HepG2 (cell line): ENCODE measurements around the gene TUT1. TPM values are rescaled to one million over a fixed set of nuclear protein-coding genes. Genes with fewer than 3 reads are reported as not detected.

Experiments used
- GTF3A ChIP-seq: sonication (generic); formaldehyde crosslinking; conservative IDR thresholded peaks from 2 replicates; pipeline ENCODE4 v1.4.0; 2020; ENCODE audit warnings: mild to moderate bottlenecking, missing genetic modification reagents
- SP5 ChIP-seq: IDR thresholded peaks from 2 replicates; pipeline ENCODE4 v1.6.1; 2016; ENCODE audit warnings: low read depth, borderline replicate concordance
- SUZ12 ChIP-seq: fragments of 150-350 bp; IDR thresholded peaks from 2 replicates; pipeline ENCODE4 v1.6.1; 2014; ENCODE audit warnings: low read depth, low read length
- TAF15 ChIP-seq: fragments of 200-400 bp; formaldehyde crosslinking; IDR thresholded peaks from one replicate; pipeline ENCODE4 v1.6.1; 2018; ENCODE audit warnings: mild to moderate bottlenecking, low read depth, low read length; ENCODE audit not compliant: poor library complexity, severe bottlenecking
- TMF1 ChIP-seq: sonication (generic); formaldehyde crosslinking; IDR thresholded peaks from 2 replicates; pipeline ENCODE4 v1.8.1; 2022; ENCODE audit warnings: low read depth, missing genetic modification reagents
- WIZ ChIP-seq: sonication (generic); formaldehyde crosslinking; IDR thresholded peaks from 2 replicates; pipeline ENCODE4 v1.5.1; 2020; ENCODE audit warnings: mild to moderate bottlenecking, missing genetic modification reagents
- ZFX ChIP-seq: sonication (generic); formaldehyde crosslinking; IDR thresholded peaks from 2 replicates; pipeline ENCODE4 v1.4.0; 2020; ENCODE audit warnings: mild to moderate bottlenecking, low read depth, missing genetic modification reagents, moderate library complexity
- ZNF382 ChIP-seq: sonication (generic); formaldehyde crosslinking; IDR thresholded peaks from 2 replicates; pipeline ENCODE4 v1.5.0; 2020; ENCODE audit warnings: missing genetic modification reagents, mild to moderate bottlenecking, borderline replicate concordance
- ZSCAN21 ChIP-seq: sonication (generic); formaldehyde crosslinking; IDR thresholded peaks from 2 replicates; pipeline ENCODE4 v1.8.0; 2022; ENCODE audit warnings: mild to moderate bottlenecking, missing genetic modification reagents, moderate library complexity, borderline replicate concordance
- ZSCAN30 ChIP-seq: sonication (generic); formaldehyde crosslinking; IDR thresholded peaks from 2 replicates; pipeline ENCODE4 v1.5.0; 2020; ENCODE audit warnings: mild to moderate bottlenecking, missing genetic modification reagents
- polyA plus RNA-seq, 8 experiments: library from polyadenylated mRNA; depleted of rRNA in 3 of 8; stranded (reverse) in 7 of 8; unstranded in 1 of 8; fragments of >200 nt; fragmentation: Illumina TruSeq in 4 of 8; extraction: Trizol in 4 of 8; gene quantifications; 2 replicates each; pipeline versions ENCODE4 v1.2.1 to v1.2.3, GENCODE V29; 2011 to 2016; ENCODE audit warnings: low read depth in 4 of 8, missing spikeins in 1 of 8, mixed read lengths in 1 of 8; ENCODE audit not compliant: insufficient read depth in 1 of 8
- total RNA-seq, 5 experiments: library from RNA; depleted of rRNA; stranded (reverse); fragments of >200 nt; fragmentation: Illumina TruSeq; extraction: Trizol; gene quantifications; 2 replicates each; pipeline ENCODE4 v1.2.3, GENCODE V29; 2016; ENCODE audit warnings: low read depth in 1 of 5
- TF ChIP-seq, protein P1 (sequence below): sonication (generic); formaldehyde crosslinking; IDR thresholded peaks from 2 replicates; pipeline ENCODE4 v1.8.0; 2022; ENCODE audit warnings: mild to moderate bottlenecking, missing genetic modification reagents, borderline replicate concordance
- TF ChIP-seq, protein P2 (sequence below): sonication (generic); formaldehyde crosslinking; IDR thresholded peaks from 2 replicates; pipeline ENCODE4 v1.5.0; 2020; ENCODE audit warnings: missing genetic modification reagents
- TF ChIP-seq, protein P3 (sequence below): sonication (generic); formaldehyde crosslinking; IDR thresholded peaks from 2 replicates; pipeline ENCODE4 v1.5.0; 2020; ENCODE audit warnings: missing genetic modification reagents
- TF ChIP-seq, protein P4 (sequence below): sonication (generic); formaldehyde crosslinking; IDR thresholded peaks from 2 replicates; pipeline ENCODE4 v1.4.0; 2020; ENCODE audit warnings: mild to moderate bottlenecking, missing genetic modification reagents, borderline replicate concordance
- TF ChIP-seq, protein P5 (sequence below): sonication (generic); formaldehyde crosslinking; IDR thresholded peaks from 2 replicates; pipeline ENCODE4 v1.5.1; 2020; ENCODE audit warnings: mild to moderate bottlenecking, missing genetic modification reagents, borderline replicate concordance

TUT1 gene
- total and polyA plus RNA-seq, 2 of the 13 experiments (the other 11 are each of a cell fraction or from before 2014, with no cell fraction given): 9.7 to 14.3 TPM

DNA sequence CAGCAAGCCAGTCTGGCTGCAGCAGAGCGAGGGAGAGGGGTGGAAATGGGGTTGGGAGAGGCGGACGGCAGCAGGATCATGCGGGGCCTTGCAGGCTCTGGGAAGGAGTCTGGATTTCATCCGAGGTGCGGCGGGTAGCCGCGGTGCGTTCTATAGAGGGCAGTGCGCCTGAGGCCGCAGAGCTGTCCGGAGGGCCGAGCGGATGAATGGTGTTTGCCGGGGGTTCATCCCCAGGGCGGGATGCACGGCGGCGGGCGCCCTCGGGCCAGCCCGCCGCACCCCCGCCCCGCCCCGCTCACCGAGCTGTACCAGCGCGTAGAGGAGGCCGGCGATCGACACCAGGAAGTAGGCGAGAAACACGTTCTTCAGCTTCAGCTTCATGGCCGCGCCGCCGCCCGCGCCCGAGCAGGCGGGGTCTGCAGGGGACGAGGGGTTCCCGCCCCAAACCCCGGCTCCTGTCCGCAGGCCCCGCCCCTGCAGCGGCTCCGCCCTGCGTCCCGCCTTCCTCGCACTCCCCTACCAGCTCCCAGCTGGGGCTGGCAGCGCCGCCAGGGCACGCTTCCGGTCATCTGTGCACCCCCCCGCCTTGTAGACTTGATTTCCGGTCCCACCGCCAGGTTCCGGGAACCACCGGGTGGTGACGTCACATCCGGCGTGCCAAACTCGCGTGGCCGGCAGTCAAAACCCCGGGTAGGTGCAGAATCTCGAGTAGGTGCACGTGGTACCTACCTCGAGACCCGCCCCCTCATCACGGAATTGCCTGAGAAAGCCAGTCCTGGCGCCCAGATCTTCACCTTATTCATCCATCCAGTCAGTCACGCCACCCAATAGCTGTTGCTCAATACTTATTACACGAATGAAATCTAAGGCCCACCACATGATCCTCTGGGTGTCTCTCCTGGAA is 30.5 kb upstream of the TUT1 start, which contains the start of gene B3GAT3 (continued):
- TF ChIP-seq SUZ12 (no peak), SP5 (peak; percentile 90), WIZ (CRISPR knock-in tag) (no peak), TAF15 (peak; percentile 98), ZNF382 (CRISPR knock-in tag) (no peak), ZSCAN21 (peak; percentile 87; the same call in 1 of the 2 replicates), GTF3A (no peak), ZSCAN30 (CRISPR knock-in tag) (no peak), TMF1 (0 out of 2 replicates have a peak, but pooled peaks have one; percentile 66), ZFX (CRISPR knock-in tag) (peak; percentile 61)
- TF ChIP-seq, protein P1, sequence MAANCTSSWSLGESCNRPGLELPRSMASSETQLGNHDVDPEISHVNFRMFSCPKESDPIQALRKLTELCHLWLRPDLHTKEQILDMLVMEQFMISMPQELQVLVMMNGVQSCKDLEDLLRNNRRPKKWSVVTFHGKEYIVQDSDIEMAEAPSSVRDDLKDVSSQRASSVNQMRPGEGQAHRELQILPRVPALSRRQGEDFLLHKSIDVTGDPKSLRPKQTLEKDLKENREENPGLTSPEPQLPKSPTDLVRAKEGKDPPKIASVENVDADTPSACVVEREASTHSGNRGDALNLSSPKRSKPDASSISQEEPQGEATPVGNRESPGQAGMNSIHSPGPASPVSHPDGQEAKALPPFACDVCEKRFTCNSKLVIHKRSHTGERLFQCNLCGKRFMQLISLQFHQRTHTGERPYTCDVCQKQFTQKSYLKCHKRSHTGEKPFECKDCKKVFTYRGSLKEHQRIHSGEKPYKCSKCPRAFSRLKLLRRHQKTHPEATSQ: no peak
- TF ChIP-seq, protein P2, sequence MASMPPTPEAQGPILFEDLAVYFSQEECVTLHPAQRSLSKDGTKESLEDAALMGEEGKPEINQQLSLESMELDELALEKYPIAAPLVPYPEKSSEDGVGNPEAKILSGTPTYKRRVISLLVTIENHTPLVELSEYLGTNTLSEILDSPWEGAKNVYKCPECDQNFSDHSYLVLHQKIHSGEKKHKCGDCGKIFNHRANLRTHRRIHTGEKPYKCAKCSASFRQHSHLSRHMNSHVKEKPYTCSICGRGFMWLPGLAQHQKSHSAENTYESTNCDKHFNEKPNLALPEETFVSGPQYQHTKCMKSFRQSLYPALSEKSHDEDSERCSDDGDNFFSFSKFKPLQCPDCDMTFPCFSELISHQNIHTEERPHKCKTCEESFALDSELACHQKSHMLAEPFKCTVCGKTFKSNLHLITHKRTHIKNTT (CRISPR knock-in tag): 0 out of 2 replicates have a peak, but pooled peaks have one; percentile 65
- TF ChIP-seq, protein P3, sequence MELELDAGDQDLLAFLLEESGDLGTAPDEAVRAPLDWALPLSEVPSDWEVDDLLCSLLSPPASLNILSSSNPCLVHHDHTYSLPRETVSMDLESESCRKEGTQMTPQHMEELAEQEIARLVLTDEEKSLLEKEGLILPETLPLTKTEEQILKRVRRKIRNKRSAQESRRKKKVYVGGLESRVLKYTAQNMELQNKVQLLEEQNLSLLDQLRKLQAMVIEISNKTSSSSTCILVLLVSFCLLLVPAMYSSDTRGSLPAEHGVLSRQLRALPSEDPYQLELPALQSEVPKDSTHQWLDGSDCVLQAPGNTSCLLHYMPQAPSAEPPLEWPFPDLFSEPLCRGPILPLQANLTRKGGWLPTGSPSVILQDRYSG (CRISPR knock-in tag): 0 out of 2 replicates have a peak, but pooled peaks have one; percentile 40
- TF ChIP-seq, protein P4, sequence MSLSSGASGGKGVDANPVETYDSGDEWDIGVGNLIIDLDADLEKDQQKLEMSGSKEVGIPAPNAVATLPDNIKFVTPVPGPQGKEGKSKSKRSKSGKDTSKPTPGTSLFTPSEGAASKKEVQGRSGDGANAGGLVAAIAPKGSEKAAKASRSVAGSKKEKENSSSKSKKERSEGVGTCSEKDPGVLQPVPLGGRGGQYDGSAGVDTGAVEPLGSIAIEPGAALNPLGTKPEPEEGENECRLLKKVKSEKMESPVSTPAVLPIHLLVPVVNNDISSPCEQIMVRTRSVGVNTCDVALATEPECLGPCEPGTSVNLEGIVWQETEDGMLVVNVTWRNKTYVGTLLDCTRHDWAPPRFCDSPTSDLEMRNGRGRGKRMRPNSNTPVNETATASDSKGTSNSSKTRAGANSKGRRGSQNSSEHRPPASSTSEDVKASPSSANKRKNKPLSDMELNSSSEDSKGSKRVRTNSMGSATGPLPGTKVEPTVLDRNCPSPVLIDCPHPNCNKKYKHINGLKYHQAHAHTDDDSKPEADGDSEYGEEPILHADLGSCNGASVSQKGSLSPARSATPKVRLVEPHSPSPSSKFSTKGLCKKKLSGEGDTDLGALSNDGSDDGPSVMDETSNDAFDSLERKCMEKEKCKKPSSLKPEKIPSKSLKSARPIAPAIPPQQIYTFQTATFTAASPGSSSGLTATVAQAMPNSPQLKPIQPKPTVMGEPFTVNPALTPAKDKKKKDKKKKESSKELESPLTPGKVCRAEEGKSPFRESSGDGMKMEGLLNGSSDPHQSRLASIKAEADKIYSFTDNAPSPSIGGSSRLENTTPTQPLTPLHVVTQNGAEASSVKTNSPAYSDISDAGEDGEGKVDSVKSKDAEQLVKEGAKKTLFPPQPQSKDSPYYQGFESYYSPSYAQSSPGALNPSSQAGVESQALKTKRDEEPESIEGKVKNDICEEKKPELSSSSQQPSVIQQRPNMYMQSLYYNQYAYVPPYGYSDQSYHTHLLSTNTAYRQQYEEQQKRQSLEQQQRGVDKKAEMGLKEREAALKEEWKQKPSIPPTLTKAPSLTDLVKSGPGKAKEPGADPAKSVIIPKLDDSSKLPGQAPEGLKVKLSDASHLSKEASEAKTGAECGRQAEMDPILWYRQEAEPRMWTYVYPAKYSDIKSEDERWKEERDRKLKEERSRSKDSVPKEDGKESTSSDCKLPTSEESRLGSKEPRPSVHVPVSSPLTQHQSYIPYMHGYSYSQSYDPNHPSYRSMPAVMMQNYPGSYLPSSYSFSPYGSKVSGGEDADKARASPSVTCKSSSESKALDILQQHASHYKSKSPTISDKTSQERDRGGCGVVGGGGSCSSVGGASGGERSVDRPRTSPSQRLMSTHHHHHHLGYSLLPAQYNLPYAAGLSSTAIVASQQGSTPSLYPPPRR (CRISPR knock-in tag): peak; percentile 27; the same call in 1 of the 2 replicates
- TF ChIP-seq, protein P5, sequence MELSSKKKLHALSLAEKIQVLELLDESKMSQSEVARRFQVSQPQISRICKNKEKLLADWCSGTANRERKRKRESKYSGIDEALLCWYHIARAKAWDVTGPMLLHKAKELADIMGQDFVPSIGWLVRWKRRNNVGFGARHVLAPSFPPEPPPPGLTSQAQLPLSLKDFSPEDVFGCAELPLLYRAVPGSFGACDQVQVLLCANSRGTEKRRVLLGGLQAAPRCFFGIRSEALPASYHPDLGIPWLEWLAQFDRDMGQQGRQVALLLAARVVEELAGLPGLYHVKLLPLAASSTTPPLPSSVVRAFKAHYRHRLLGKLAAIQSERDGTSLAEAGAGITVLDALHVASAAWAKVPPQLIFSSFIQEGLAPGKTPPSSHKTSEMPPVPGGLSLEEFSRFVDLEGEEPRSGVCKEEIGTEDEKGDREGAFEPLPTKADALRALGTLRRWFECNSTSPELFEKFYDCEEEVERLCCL (CRISPR knock-in tag): no peak
